HG03060 (cell line): ENCODE data around the gene CHCT1.
"Not testable (repeated sequence)": the region's sequence is repeated elsewhere in the genome, so short reads cannot be mapped to it uniquely, and the experiment has no call there.

ENCODE experiments used
- ATAC-seq: cut with Tn5 transposase; IDR thresholded peaks from one replicate; pipeline ENCODE4 v1.9.1; 2021; ENCODE audit warnings: low read depth, moderate number of reproducible peaks; ENCODE audit not compliant: unreplicated experiment

The CHCT1 gene

DNA sequence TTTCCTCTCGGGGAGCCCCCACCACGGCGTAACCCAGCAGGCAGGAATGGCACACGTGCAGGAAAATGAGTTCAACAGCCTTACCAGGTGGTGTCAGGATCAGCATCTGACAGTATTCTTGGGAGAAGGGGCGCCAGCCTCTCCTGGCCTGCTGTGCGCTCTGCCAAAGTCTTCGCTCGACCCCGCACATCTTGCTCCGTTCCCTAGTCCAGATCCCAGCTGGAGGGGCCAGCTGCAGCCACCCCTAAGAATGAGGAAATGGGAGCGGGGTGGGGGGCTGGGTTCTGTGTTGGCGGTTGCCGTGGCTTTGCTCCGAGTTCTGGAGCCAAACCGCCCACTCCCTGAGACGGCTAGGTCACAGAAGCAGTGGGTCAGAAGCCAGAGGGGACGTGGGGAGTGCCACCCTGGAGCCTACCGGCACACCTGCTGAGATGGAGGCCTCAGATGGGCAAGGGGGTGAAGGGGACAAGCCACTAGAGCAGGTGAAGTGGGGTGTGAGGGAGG lies at the start of gene CHCT1:
TSS of gene CHCT1 (plus strand) at position 328 of the 504 bp plus-strand sequence. CDS start at position 432, 104 bp downstream.
- no peak for ATAC-seq

DNA sequence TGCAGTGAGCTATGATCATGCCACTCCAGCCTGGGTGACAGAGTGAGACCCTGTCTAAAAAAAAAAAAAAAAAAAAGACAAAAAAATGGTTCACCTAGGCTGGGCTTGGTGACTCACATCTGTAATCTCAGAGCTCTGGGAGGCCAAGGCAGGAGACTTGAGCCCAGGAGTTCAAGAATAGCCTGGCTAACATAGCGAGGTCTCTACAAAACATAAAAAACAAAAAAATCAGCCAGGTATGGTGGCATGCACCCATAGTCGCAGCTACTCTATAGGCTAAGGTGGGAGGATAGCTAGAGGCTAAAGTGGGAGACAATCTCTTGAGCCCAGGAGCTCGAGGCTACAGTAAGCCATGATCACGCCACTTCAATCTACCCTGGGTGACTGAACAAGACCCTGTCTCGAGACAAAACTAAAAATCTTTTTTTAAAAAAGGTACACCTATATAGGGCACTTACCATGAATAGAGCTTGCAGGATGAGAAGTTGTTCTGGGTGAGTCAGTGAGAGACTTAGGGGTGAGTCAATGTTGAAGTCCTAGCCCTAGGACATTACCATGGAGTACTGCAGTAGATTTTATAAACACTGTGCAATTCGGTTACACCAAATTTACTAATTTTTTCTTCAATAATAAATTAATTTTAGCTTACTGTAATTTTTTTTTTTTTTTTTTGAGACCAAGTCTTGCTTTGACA lies 49.4 kb upstream of the CHCT1 start:
- no peak for ATAC-seq

DNA sequence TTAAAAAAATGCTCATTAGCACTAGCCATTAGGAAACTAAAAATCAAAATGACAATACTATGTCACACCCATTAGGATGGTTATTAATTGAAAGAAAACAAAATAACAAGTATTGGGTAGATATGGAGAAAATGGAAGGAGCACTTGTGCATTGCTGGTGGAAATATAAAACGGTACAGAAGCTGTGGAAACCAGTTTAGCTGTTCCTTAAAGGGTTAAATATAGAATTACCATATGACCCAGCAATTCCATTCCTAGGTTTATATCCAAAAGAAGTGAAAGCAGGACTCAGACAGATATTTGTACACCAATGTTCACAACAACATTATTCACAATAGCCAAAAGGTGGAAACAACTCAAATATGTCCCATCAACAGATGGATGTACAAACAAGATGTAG lies 44.1 kb upstream of the CHCT1 start:
- not testable (repeated sequence) for ATAC-seq

DNA sequence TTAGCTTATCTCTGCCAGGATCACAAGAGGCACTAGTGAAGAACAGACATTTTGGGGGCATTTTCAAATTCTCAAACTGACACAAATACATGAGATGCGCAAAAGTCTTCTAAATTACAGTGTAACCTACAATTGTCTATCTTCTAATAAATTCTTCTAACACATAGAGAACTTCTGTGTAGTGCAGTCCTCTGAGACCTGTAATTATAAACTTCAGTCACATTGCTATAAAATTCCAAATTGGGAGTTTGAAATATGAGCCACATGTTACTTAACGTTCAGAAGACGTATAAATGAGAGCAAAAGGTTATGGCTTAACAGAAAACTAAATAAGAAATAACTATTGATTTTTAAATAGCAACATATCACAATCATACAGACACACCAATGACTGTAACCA lies 42.8 kb upstream of the CHCT1 start:
- not testable (repeated sequence) for ATAC-seq

DNA sequence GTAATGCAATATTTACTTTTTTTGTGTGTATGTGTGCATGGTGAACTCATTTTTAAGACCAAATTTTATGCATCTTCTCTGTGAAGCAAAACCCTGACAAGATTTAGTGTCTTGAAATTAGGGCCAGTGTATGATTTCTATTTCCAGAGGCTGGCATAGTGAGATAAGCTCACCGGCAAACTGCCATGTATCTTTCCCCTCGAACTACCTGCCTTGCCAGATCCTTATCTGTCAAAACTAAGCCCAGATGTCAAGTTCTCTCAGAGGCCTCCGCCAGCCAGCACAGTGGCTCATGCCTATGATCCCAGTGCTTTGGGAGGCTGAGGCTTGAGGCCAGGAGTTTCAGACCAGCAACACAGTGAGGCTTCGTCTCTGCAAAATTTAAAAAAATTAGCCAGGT lies 40.3 kb upstream of the CHCT1 start:
- ATAC-seq, result no peak

DNA sequence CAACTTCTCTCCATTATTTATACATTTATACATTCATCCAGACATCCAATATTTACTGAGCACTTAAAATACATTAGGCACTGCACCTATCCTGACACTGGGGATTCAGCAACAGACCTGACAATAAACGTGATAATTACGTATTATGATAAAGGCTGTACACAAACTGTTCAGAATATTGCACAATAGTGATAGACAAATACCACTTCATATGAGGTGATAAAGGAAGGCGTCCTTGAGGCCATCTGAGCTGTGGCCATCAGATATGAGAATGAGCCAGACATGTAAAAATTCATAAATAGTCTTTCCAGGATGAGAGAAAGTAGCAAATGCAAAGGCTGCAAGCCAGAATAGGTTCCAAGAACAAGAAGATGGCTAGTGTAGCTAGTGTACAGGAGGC lies 38.9 kb upstream of the CHCT1 start:
- ATAC-seq, result no peak

DNA sequence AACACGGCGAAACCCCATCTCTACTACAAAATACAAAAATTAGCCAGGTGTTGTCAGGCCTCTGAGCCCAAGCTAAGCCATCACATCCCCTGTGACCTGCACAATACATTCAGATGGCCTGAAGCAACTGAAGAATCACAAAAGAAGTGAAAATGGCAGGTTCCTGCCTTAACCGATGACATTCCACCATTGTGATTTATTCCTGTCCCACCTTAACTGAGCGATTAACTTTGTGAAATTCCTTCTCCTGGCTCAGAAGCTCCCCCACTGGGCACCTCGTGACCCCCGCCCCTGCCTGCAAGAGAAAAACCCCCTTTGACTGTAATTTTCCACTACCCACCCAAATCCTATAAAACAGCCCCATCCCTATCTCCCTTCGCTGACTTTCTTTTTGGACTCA lies 37.4 kb upstream of the CHCT1 start:
- not testable (repeated sequence) for ATAC-seq

DNA sequence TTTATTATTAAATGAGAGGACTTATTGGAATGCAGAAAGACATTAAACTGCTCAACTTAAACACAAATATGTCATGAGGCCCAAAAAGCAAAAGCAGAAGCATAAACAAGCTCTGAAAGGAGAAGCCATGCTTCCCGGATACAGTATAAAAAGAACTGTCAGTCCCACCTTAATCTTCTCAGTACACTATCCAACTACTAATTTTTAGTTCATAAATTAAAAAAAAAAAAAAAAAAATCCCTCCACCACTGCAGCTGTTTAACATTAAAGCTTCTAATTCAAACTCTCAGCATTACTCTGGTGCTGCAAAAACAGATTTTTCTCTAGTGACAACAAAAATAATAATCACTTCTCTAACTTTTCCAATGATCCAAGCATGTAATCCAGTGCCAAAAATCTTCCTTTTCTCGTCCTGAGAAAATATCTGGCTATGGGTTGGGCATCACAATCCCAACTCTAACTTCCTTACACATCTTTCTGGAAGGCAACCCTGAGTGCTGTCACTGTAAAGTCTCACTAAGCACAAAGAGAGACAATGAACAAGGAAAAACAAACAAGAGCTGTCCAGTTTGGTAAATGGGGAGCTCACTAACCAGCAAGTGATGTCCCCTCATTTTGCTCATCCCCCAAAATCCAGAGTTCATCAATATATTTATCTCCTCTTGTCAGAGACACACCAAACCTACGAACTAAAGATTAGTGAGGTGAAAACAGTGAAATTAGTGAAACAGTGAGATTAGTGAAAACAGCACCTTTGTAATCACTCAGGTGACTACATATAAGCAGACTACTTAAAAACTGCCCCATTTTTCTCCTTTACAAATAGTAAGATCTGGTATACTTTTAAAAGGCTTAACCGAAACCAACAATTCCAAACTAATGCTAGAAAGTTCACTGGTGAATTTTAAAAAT lies 35.9 kb upstream of the CHCT1 start:
- no peak for ATAC-seq

DNA sequence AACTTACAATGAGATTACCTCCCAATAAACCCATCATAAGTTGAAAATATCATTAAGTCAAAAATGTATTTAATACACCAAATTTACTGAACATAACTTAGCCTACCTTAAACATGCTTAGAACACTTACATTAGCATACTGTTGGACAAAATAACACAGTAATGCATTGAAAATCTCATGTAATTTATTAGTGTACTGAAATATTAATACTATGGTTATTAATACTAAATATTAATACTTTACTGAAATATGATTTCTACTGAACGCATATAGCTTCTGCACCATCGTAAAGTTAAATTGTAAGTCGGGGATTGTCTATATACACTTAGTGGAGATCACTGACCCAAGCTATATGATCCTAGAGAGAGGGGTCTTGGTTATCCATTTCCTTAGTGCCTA lies 34.6 kb upstream of the CHCT1 start:
- no peak for ATAC-seq

DNA sequence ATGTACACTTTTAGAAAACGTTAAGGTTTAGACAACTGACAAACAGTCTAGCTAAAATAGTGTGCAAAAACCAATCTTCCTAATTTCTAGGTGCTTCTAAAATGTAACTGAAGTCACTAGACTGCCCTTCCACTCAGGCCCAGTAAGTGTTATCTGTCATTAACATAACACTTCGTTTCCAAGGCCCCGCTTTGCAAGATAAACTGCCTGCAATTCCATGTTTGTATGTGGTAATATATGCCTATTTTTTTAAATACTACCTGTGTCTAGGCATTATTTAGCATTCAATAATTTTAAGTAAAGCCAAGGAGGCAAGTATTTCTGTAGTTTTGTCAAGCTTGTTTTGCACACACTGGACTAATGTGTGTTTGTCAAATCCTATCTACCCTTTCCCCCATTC lies 33.5 kb upstream of the CHCT1 start:
- no peak for ATAC-seq

DNA sequence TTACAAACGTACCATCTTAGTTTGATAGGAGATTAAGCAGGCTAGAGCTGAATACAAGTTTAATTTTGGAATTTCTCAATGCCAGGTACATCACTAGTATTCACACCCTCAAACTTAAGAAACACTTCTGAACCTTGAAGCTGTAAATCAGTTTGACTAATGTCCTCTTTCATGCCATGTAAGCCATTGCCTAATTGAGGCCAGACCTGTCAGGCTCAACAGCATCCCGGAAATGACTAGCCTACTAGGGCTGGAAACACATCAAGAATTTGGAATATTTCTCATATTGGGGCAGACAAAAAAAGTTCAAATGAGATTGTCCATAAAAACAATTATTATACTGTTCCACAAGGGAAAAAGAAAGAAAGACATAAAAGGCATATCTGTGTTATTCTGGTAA lies 32.1 kb upstream of the CHCT1 start:
- no peak for ATAC-seq

DNA sequence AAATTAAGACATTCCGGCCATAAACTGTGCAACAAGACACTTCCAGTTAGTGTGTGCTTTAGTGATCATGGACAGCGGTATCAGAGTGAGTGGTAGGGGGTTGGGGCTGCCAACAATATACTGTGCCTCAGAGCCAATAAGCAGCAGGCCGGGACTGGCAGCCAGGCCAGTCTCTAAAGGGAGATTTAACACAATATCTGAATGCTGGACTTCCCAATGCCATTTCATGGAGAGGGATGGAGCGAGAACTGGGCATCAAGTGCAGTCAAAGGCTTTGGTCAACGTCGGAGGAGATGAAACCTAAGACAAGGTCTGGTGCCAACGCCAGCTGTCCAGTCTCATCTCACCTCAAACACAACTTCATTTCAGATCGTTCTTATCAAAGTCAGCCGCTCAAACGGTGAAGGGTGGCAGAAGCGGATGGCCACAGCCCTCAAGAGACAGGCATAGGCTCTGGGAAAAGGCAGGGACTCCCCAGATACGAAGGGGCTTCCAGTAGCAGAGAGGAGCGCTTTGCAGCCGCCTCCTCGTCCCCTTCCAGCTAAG lies 31.3 kb upstream of the CHCT1 start:
- ATAC-seq, result no peak

DNA sequence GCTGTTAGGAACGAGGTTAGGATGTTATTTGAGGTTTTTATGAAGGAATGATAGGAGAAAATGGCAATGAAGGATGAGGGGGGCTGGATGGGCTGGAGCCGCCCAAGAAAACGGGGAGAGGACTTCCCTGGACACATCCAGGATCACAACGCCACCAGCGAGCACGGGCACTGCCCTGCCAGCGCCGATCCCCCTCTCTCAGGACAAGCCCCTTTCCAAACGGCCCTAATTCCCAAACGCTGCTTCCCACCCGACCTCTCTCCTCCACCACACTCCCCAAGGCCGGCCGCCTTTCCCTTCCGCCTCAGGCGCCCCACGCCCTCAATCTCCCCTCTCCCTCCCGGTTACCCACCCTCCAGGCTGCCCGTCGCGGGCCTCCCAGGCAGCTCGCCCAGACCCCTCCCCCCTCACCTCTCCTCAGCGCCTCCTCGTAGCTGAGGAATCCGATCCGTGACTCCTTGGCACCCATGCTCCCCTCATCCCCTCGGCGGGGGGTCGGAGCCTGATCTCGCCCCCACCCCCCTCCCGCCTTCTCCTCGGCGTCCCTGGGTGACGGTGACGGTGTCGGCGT lies 30.7 kb upstream of the CHCT1 start:
- ATAC-seq, result no peak

DNA sequence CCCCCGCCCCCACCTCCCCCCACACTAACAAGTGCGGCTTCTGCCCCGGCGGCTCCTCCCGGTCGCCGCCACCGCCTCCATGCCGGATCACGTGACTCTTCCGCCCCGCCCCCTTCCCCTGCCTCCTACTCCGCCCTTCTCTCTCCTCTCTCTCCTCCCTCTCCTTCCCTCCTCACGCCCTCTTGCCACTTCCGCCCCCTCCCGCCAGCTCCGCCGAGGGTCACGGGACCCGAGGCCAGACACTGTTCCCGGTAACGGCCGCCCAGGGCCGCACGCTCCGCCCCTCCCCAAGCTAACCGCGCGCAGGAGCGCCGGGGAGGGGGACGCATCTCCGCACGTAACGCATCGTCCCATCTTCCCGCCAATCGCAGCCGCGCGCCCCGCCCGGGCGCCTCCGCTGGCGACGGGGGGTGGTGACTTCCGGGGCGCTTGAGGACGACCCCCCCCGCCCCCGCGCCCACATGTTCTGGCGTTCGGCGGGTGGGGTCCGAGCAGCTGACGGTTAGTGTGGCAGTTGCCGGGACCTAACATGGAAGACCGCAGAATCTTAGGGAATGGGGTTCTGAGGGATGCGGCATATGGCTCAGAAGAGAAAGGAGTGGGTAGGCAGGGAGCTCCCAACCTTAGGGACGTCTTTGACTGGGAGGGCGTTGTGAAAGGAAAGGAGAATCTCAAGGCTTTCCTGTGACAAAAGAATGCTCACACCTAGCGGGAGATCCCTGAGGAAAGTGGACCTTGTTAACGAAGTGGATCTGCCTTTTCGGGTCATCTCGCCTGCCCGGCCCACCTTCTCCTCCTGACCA lies 30.0 kb upstream of the CHCT1 start, which contains the start of gene USP32:
TSS of gene USP32 (minus strand) at position 92 of the 803 bp plus-strand sequence. CDS start 194 bp downstream, outside the sequence.
- ATAC-seq, result peak; percentile 63

DNA sequence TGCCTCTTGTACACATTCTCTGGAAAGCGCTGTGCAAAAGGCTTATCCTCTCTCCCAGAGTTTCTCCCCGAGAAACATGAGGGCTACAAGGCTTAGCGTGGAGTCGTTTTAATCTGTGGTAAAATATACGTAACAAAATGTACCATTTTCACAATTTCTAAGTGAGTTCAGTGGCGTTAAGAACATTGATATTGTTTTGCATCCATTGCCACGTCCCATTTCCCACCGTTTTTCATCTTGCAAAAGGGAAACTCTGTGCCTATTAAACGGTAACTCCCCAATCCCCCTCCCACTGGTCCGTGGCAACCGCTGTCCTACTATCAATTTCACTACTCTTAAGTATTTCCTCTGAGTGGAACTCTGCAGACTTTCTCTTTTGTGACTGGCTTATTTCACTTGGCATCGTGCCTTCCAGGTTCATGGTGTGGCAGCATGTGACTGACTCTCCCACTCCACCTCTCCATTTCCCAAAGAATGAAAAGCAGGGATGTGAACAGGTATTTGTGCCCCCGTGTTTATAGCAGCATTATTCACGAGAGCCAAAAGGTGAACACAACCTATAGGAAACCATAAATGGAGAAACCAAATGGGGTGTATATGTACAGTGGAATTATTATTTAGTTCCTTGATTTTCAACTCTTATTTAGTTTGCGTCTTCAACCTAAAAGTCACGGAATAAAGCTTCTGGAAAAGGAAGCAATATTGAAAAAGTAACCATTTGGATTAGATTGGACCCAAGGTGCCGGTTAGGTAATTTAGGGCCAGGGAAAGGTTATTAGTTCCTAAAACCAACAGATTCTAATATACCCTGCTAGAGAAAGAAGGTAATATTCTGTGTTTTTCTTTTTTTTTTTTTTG lies 29.2 kb upstream of the CHCT1 start:
- ATAC-seq, result no peak

DNA sequence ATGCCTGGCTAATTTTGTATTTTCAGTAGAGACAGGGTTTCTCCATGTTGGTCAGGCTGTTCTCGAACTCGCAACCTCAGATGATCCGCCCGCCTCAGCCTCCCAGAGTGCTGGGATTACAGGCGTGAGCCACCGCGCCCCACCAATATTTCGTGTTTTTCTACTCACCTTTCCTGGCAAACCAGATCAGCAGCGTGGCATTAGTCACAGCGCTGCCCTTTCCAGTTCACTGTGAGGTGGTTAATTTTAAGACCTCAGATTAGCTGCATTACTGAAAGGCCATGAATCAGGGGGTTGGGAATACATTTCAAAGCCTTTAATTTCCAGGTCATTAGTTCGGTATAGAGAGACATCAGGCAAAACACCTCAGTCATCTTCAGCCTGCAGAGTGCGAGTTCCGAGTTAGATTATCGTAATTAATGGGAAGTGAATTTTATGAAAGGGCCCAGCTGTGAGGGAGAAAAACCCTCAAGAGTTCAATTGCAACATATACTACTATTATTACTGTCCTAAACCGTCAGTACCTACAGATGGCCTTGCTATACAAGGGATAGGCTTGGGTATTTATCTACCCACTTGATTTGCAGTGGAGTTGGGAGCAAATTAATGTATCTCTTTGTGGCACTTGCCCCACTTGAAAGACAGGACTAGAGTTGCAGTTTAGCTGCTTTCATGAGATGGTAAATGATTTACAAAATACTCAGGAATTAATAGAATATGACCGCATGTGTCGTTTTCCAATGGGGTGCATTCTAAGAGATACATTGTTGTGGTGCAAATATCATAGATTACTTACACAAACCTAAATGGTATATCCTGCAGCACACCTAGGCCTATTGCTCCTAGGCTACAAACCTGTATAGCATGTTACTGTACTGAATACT lies 28.2 kb upstream of the CHCT1 start:
- no peak for ATAC-seq

DNA sequence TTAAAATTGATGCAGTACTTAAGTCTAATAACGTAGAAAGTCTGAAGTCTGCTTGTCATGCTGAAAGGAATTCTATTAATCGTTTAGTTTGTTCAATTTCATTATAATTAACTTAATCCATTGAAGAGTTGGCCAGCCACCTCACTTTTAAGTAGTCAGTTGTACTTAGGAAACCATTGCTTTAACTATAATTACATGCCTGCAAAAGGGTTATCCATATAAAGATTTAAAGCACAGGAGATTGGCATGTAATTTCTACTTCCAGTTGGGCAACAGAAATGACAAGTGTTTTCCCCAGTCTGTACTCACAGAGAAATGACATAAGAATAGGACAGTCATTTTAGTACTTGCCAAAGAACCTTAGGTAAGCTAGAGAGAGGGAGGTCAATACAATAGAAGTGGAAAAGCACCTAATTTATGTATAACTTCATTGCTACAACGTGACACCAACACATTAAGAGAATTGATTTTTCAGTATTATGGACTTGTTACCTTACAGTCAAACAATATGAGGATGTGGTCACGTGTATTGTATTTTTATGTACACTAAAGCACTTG lies 26.7 kb upstream of the CHCT1 start:
- ATAC-seq, result no peak

DNA sequence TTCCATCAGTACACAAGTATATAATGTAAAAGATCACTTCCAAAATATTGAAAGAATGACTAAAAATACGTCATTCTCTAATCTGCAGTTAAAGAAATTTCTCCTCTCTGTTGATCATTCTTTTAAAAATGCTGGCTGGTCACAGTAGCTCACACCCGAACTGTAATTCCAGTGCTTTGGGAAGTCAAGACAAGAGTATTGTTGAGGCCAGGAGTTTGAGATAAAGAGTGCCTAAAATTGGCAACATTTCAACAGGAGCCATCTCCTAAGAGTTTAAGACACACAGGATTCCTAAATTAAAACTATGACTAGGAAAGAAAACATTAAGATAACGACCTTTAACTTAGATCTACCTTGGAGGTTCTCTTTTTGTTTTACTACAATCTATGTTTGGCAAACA lies 25.9 kb upstream of the CHCT1 start:
- ATAC-seq, result no peak
